Kidney (tissue), 14 donors: Measurements from ENCODE around the gene FASN. TPM values are rescaled to one million over a fixed set of nuclear protein-coding genes. Genes with fewer than 3 reads are reported as not detected.

Source experiments
- DNase-seq, 5 donors: peaks; one replicate each; pipeline ENCODE4 v3.0.0-alpha.2; 2013 to 2020
- FAIRE-seq: peaks from 2 replicates; lab custom pipeline; 2012; peaks lifted over from hg19 to GRCh38; lab: Jason Lieb, UNC
- H3K27ac ChIP-seq, 2 donors: one replicate each; pipeline ENCODE4 v1.7.0; 2013; ENCODE audit warnings: low read depth in 2 of 2, low read length in 2 of 2, inconsistent platforms in 1 of 2
- H3K27me3 ChIP-seq: one replicate; pipeline ENCODE4 v1.7.1; 2013; ENCODE audit warnings: low read length, inconsistent platforms; ENCODE audit not compliant: control insufficient read depth, insufficient read depth
- H3K36me3 ChIP-seq, 3 donors: one replicate each; pipeline versions ENCODE4 v1.7.0 to v1.7.1; 2013; ENCODE audit warnings: low read length in 3 of 3, control low read depth in 1 of 3, inconsistent platforms in 1 of 3; ENCODE audit not compliant: insufficient read depth in 3 of 3, control insufficient read depth in 2 of 3
- H3K4me1 ChIP-seq, 3 donors: one replicate each; pipeline versions ENCODE4 v1.7.0 to v1.7.1; 2013; ENCODE audit warnings: low read length in 3 of 3, inconsistent platforms in 1 of 3, low read depth in 1 of 3; ENCODE audit not compliant: control insufficient read depth in 2 of 3, insufficient read depth in 2 of 3
- H3K4me3 ChIP-seq, 3 donors: one replicate each; pipeline versions ENCODE4 v1.7.0 to v1.8.1; 2013; ENCODE audit warnings: low read length in 3 of 3, control low read depth in 1 of 3, inconsistent platforms in 1 of 3
- H3K9ac ChIP-seq, 3 donors: one replicate each; pipeline versions ENCODE4 v1.7.0 to v1.7.1; 2013; ENCODE audit warnings: low read length in 3 of 3, control low read depth in 1 of 3, inconsistent platforms in 1 of 3
- H3K9me3 ChIP-seq, 3 donors: one replicate each; pipeline versions ENCODE4 v1.7.0 to v1.7.1; 2013; ENCODE audit warnings: low read length in 3 of 3, control low read depth in 1 of 3, inconsistent platforms in 1 of 3; ENCODE audit not compliant: control insufficient read depth in 2 of 3, insufficient read depth in 1 of 3
- intact Hi-C: fragments of 100-400 bp; cut with DNase I; formaldehyde crosslinking; loops from one replicate; pipeline ENCODE4 v1.11.1; 2022
- polyA plus RNA-seq: library from polyadenylated mRNA; stranded (reverse); fragments of 350-450 nt; fragmentation: Illumina TruSeq; extraction: RNeasy Lipid Tissue Mini Kit (QIAGEN cat#74804); gene quantifications from one replicate; pipeline ENCODE4 v1.2.3, GENCODE V29; 2014; ENCODE audit warnings: low read depth, low replicate concordance; ENCODE audit not compliant: insufficient read depth
- total RNA-seq: library from RNA; stranded (reverse); fragmentation: NEBNext Ultra II Directional; extraction: Animal tissue kit (Norgen Biotek cat#: 25700); gene quantifications from one replicate; pipeline ENCODE4 v1.2.1, GENCODE V29; 2021
- TF ChIP-seq, protein P1 (sequence below): IDR thresholded peaks from 3 replicates; pipeline ENCODE4 v1.5.1; 2012; ENCODE audit warnings: mild to moderate bottlenecking, moderate library complexity, borderline replicate concordance; ENCODE audit not compliant: insufficient read depth; ENCODE audit errors: extremely low read depth
- donor health status: control.
- donor health status: control.
- donor health status: control.
- donor health status: control.
- donor health status: control.
- donor health status: DM: yes; HTN: yes; CAD: no.
- donor health status: Normal renal cell carcinoma (clear cell type).

Gene FASN
- total and polyA plus RNA-seq, 2 donors from 2014 or later = 13.6 to 43.3 TPM

DNA sequence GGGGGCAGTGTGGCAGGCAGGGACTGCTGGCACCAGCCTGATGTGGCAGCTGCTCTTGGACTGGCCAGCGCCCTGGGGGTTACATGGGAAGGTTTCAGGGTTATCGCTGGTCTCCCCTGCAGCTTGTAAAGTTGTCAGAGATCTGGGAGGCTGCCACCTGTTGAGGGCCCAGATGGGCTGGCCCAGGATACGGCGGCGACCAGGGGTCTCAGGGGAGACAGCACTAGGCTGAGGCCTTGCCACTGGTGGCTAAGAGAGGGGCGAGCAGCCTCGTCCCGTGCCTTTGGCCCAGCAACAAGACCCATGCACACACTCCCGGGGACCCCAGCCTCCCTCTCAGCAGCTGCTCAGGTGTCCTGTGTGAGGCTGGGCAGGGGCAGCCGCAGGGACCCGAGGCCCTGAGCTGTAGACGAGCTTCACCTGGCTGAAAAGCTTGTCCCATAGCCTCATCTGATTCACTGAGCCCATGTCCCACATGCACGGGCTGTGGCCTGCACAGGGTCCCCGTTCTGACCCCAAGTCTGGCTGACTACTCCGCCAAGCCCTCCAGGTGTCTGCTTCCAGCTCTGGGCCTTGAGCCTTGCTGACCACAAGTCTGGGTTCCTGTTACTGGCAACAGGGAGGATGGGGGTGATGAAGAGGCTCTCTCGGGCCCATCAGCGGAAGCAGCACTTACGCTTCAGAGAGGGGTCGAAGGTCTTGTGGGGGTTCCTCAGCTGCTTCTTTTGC, 38.6 kb downstream of the FASN start:
- DNase-seq = peak in 1 of 5 donors; percentile 63
- intact Hi-C loops = no loop called here

DNA sequence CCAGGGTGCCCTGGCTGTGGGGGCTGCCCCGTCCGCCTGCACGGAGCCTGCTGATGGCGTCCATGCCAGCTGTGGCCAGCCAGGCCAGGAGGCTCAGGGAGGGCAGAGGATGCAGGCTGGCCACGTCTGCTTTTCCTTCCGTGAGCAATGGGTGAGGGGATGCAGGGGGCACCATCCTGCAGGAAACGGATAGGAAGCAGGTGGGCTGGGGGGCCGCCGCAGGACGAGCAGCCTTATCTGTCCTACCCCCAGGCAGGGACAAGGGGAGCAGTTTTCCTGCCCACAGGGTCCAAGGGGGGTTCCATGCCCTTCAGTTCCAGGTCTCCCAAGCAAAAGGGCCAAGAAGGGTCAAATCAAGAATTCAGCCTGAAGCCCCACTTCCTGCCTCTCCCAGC, 39.2 kb downstream of the FASN start:
- Histone ChIP-seq H3K36me3 (peaks cover 0 to 28% (median 5%) of the 10 kb centered on the region in 3 donors), H3K9me3 (no peaks in the 10 kb centered on the region), H3K4me1 (peaks cover 0 to 11% (median 4%) of the 10 kb centered on the region in 3 donors), H3K9ac (no peak overlapping the region), H3K27ac (no peak overlapping the region), H3K27me3 (no peaks in the 10 kb centered on the region), H3K4me3 (no peak overlapping the region)
- DNase-seq (no peak), FAIRE-seq (no peak)
- TF ChIP-seq, protein P1, sequence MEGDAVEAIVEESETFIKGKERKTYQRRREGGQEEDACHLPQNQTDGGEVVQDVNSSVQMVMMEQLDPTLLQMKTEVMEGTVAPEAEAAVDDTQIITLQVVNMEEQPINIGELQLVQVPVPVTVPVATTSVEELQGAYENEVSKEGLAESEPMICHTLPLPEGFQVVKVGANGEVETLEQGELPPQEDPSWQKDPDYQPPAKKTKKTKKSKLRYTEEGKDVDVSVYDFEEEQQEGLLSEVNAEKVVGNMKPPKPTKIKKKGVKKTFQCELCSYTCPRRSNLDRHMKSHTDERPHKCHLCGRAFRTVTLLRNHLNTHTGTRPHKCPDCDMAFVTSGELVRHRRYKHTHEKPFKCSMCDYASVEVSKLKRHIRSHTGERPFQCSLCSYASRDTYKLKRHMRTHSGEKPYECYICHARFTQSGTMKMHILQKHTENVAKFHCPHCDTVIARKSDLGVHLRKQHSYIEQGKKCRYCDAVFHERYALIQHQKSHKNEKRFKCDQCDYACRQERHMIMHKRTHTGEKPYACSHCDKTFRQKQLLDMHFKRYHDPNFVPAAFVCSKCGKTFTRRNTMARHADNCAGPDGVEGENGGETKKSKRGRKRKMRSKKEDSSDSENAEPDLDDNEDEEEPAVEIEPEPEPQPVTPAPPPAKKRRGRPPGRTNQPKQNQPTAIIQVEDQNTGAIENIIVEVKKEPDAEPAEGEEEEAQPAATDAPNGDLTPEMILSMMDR = no peak
- intact Hi-C loops = no loop called here

More for the DNA sequence above, 38.6 kb downstream of the FASN start:
- H3K9me3 ChIP-seq = no peaks in the 10 kb centered on the region
- no peak overlapping the region for H3K27ac ChIP-seq
- H3K4me1 ChIP-seq = peaks cover 0 to 16% (median 4%) of the 10 kb centered on the region in 3 donors
- H3K27me3 ChIP-seq = no peaks in the 10 kb centered on the region
- TF ChIP-seq, protein P1 = no peak
- no peak overlapping the region for H3K9ac ChIP-seq
- peaks cover 0 to 27% (median 5%) of the 10 kb centered on the region in 3 donors for H3K36me3 ChIP-seq
- no peak overlapping the region for H3K4me3 ChIP-seq
- FAIRE-seq = no peak

DNA sequence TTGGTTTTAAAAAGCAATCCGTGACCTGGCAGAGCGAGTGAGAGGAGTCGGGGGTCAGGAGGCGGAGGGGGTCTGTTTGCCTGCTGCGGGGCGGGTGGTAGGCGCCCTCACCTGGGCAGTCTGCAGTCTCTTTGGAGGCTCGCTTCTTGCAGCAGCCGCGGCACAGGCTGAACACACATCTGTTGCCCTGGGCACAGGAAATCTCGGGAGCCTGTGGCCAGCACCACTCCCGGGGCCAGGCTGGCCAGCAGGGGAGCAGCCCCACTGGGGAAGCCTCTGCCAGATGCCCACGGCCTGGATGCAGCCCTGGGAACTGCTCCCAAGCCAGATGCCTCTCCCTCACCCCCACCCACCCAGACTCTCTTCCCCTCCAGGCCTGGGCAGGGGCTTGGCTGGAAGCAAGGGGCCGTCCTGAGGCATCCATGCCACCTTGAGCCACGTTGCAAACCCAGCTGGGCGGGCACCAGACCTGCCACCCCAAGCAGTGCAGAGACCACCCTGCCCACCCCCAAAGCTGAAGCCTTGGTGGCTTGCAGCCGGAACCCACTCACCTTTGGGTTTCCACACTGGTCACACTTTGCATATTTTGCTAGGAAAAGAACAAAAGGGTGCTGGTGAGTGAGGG, 39.7 kb downstream of the FASN start:
- peak in 1 of 5 donors; percentile 65 for DNase-seq
- H3K27ac ChIP-seq = no peak overlapping the region
- no peak for FAIRE-seq
- TF ChIP-seq, protein P1 = no peak
- H3K4me3 ChIP-seq = no peak overlapping the region
- peaks cover 0 to 13% (median 5%) of the 10 kb centered on the region in 3 donors for H3K4me1 ChIP-seq
- H3K9me3 ChIP-seq = no peaks in the 10 kb centered on the region
- H3K9ac ChIP-seq = no peak overlapping the region
- H3K36me3 ChIP-seq = peaks cover 0 to 30% (median 5%) of the 10 kb centered on the region in 3 donors
- no peaks in the 10 kb centered on the region for H3K27me3 ChIP-seq
- intact Hi-C loops = no loop called here
